Body of pancreas (tissue), 4 donors: ENCODE results near the gene BICD1.

Experiments
- CTCF ChIP-seq, 7 experiments: fragments of 450-650 bp in 4 of 7; fragments of 200-600 bp in 3 of 7; sonication (generic) in 3 of 7; IDR thresholded peaks; one replicate each; pipeline ENCODE4 v1.5.1; 2016 to 2019; ENCODE audit warnings: antibody characterized with exemption in 7 of 7
- POLR2A ChIP-seq, 3 donors: fragments of 450-650 bp; IDR thresholded peaks; one replicate each; pipeline ENCODE4 v1.6.1; 2016; ENCODE audit warnings: antibody characterized with exemption in 3 of 3, mild to moderate bottlenecking in 2 of 3

- no peak for TF ChIP-seq CTCF (IDR thresholded peaks at IDR 0.05)
- TF ChIP-seq POLR2A (IDR thresholded peaks at IDR 0.05): no peak
These were observed 39.6 kb downstream of the BICD1 start for GRCh38 chr12:32146074-32146873.
